Fibroblast of peridontal ligament (primary cell): ENCODE results near the gene PRKAR1B.
"Not testable (repeated sequence)": the region's sequence is repeated elsewhere in the genome, so short reads cannot be mapped to it uniquely, and the experiment has no call there.

ENCODE experiments used
- DNase-seq: peaks from one replicate; pipeline ENCODE4 v3.0.0-alpha.2; 2010; ENCODE audit errors: extremely low read depth

PRKAR1B gene

DNA sequence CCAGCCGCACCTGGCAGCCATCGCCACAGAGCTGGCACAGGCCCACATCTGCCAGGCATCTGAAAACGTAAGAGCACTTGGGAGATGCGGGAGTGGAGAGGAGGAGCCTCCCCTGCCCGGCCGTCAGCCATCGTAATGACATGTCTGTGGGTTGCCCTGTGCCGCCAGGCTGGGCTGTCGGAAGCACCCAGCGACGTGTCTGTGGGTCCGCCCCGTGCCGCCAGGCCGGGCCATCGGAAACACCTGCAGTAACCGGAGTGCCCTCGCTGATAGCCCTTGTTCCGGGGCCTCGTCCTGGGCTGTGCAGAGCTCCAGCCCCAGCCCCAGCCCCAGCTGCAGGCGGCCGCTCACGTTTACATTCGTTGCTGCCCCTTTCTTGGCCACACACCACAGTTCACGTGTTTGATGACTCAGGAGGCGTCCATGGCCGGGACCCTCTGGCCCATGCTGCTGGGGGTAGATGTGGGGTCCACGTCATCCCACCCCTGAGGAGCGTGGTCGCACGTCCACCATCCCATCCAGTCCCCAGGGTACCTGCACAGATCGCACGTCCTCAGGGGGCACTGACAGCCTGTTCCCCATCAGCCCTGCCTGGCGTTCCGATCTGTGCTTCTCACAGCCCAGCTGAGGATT, 30.0 kb upstream of the PRKAR1B start:
- no peak for DNase-seq

DNA sequence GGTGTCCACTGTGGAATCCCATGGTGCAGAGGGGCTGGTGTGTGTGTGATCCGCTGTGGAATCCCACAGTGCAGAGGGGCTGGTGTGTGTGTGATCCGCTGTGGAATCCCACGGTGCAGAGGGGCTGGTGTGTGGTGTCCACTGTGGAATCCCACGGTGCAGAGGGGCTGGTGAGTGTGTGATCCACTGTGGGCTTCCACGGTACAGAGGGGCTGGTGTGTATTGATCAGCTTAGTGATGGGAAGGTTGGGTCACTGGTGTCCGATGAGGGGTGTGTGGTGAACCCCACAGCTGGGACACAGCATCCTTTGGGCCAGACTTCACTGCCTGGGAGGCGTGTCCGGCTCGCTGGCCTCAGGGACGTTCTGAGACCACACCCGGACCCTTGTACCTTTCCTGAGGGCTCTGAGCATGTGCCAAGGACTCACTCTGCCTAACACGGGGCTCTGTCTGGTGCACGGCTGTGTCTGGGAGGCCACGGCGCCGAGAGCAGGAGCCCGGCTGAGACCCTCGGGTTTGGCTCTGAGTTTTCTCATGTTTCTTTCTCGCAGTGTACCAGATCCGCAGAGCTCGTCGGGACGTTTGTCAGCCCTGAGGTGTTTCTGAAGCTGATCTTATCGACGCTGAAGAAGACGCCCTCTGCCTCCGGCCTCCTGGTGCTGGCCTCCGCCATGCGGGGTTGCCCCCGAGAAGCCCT, 29.3 kb upstream of the PRKAR1B start:
- DNase-seq = no peak

DNA sequence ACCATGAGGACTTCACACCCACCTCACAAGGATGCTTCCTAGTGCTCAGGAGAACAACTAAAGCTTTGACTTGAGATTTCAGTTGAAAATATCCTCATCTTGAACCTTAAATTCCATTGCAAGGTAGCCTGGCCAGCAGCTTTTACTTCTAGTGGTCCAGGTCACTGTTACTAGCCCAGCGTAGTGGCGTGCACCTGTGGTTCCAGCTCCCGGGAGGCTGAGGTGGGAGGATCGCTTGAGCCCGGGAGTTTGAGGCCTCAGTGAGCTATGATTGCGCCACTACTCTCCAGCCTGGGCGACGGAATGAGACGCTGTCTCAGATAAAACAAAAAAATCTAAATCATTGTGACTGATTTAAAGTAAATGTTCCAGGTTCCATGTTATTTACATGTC, 28.3 kb upstream of the PRKAR1B start:
- no peak for DNase-seq

- DNase-seq = no peak
Observed at GRCh38 chr7:754531-755412, 27.7 kb upstream of the PRKAR1B start.

GRCh38 chr7:753190-753589, 26.1 kb upstream of the PRKAR1B start:
- DNase-seq = no peak

GRCh38 chr7:752256-752655, 25.2 kb upstream of the PRKAR1B start:
- DNase-seq = not testable (repeated sequence)

GRCh38 chr7:751826-752225, 24.7 kb upstream of the PRKAR1B start:
- no peak for DNase-seq

DNA sequence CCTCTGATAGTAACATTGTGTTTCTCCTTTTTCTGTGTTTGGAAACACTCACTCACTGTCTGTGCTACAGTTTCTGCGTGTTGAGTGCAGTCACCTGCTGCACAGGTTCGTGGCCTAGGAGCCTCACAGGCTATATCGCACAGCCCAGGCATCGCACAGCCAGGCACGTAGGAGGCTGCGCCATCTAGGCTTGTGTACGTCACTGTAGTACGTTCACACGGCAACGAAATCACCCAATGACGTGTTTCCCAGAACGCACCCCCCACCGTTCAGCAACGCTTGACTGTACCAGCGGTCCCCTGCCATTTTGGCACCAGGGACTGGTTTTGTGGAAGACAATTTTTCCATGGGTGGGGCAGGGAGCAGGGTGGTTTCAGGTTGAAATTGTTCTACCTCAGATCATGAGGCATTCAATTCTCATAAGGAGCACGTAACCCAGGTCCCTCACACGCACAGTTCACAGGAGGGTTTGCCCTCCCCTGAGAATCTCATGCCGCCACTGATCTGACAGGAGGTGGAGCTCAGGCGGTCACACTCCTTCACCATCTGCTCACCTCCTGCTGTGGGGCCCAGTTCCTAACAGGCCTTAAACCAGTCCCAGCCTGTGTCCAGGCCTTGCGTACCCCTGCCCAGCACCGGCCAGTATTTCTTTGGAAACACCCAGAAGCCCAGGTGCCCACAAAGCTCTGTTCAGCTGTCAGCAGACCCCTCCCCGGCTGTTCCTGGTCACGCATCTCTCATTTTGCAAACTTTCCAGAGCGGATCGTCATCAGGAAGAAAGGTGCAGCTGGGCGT, 23.2 kb upstream of the PRKAR1B start:
- DNase-seq = no peak

DNA sequence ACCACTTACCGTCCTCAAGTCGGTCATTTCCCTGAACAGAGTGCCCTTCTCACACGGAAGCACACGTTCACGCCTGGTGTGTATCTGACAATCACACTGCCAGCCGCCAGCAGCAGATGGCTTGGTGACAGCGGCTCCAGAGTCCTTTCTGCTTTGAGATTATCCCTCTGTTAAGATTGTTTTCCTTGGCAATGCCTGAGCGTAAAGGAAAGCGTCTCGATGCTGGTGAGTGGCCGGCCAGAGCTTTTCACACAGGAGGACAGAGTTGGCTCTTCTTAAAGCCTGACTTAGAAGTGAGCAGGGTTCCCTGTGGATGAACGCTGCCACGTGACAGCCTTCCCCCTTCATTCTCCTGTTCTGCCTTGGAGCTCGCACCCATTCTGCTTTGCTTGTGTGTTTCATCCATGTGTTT, 22.1 kb upstream of the PRKAR1B start:
- no peak for DNase-seq

GRCh38 chr7:748446-748845, 21.4 kb upstream of the PRKAR1B start:
- DNase-seq = no peak

GRCh38 chr7:747186-747585, 20.1 kb upstream of the PRKAR1B start:
- DNase-seq = no peak

GRCh38 chr7:746155-747061, 19.3 kb upstream of the PRKAR1B start:
- DNase-seq = no peak

GRCh38 chr7:745431-746154, 18.5 kb upstream of the PRKAR1B start:
- no peak for DNase-seq

DNA sequence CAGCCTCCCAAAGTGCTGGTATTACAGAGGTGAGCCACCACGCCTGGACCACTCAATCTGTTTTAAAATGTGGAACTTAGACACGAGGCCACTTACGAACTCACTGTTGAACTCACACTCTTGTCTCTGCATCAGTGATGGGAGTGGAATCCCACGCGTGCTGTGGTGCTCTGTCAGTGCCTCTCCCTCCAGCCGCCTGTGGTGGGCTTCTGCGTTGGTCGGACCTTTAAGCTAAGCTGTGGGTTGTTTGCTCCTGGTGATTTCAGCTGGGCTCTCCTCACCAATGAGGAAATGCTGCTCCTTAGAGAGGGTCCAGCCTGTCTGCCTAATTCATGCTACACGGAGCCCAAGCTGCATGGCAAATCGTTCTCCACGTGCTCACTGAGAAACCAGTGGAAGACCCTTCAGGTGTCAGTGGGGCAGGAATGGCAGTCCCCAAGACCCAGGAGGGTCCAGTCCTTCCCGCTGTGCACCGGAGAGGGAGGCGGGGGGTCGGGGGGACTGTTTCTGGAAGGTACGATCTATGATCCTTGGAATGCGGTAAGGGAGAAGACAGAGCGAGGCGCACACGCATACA, 17.9 kb upstream of the PRKAR1B start:
- DNase-seq = no peak

GRCh38 chr7:744128-744520, 17.0 kb upstream of the PRKAR1B start:
- not testable (repeated sequence) for DNase-seq

DNA sequence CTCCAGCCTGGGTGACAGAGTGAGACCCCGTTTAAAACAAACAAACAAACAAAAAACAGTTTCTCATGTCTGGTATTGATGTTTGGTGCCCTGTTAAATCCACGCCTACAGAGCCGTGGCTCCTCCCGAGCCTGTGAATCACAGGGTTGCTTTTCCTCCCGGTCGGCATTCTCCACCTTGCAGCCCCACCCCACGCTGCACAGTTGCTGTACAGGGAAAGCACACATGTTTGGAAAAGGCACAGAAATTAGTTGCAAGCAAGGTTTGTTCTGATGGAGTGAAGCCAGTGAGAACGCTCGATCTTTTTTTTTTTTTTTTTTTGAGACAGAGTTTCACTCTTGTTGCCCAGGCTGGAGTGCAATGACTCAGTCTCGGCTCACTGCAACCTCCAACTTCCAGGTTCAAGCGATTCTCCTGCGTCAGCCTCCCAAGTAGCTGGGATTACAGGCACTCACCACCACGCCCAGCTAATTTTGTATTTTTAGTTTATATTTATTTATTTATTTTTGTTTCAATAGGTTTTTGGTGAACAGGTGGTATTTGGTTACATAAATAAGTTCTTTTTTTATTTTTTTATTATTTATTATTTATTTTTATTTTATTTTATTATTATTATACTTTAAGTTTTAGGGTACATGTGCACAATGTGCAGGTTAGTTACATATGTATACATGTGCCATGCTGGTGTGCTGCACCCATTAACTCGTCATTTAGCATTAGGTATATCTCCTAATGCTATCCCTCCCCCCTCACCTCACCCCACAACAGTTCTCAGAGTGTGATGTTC, 16.5 kb upstream of the PRKAR1B start:
- DNase-seq = not testable (repeated sequence)

- no peak for DNase-seq
Observed at GRCh38 chr7:742791-743190, 15.7 kb upstream of the PRKAR1B start.

- no peak for DNase-seq
Observed at GRCh38 chr7:741850-742249, 14.8 kb upstream of the PRKAR1B start.

DNA sequence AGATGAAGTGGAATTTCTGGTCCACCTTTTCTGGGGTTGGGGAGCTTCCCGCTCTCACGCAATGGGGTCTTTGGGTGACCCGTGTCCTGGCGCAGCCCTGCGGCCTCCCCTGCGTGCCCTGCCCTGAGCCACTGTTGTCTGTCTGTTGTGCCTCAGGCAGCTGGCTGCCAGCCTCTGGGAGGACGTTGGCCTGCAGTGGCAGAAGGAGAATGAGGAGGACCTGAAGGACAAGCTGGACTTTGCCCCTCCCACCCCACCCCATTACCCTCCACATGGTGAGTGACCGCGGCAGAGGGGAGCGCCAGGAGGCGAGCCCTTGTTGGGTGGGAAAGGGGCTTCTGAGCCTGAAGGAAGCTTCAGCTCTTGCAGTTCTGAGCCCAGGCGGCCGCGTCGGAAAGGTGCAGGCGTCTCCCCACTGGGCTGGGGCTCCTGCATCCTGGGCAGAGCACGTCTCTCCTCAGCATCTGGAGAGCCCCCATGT, 14.2 kb upstream of the PRKAR1B start:
- DNase-seq = no peak
